GM20000 (cell line): ENCODE measurements around the gene MYH14.

Experiments used
- DNase-seq: peaks from one replicate; pipeline ENCODE4 v3.0.0; 2012; ENCODE audit warnings: low spot score
- CTCF ChIP-seq: IDR thresholded peaks from 2 replicates; pipeline ENCODE4 v1.5.1; 2012; ENCODE audit warnings: mild to moderate bottlenecking, control low read depth; ENCODE audit errors: extremely low read depth, missing control alignments

Gene MYH14

GRCh38 chr19:50280983-50281382 lies 77.6 kb downstream of the MYH14 start:
- TF ChIP-seq CTCF = no peak
- no peak for DNase-seq

GRCh38 chr19:50281491-50281890 lies 78.1 kb downstream of the MYH14 start:
- TF ChIP-seq CTCF = no peak
- no peak for DNase-seq

DNA sequence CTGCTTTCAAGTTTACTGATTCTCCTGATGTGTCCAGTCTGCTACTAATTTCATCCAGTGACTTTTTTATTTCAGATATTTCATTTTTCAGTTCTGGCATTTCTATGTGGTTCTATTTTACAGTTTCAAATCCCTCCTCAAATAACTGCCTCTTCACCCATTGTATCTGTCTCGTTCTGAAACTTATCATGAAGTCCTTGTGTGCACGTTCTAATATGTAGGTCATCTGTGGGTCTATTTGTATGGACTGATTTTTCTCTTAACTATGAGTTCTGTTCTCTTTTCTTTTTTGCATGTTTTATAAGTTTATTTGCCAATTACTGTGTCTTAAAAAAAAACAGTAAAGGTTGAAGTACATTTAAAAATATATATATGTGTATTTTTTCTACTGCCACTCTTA lies 82.4 kb downstream of the MYH14 start:
- no peak for DNase-seq
- no peak for TF ChIP-seq CTCF

- TF ChIP-seq CTCF = no peak
- DNase-seq = no peak
Measured at GRCh38 chr19:50286443-50286842, 83.0 kb downstream of the MYH14 start.

DNA sequence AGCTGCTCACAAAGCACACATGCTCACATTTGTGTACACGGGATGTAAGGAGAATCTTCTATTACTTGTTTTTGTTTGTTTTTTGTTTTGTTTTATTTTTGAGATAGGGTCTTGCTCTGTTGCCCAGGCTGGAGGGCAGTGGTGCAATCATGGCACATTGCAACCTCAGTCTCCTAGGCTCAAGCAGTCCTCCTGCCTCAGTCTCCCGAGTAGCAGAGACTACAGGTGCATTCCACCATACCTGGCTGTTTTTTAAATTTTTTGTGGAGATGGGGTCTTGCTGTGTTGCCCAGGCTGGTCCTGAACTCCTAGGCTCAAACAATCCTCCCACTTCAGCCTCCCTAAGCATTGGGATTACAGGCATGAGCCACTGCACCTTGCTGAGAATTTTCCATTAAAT lies 83.9 kb downstream of the MYH14 start:
- TF ChIP-seq CTCF = no peak
- no peak for DNase-seq

DNA sequence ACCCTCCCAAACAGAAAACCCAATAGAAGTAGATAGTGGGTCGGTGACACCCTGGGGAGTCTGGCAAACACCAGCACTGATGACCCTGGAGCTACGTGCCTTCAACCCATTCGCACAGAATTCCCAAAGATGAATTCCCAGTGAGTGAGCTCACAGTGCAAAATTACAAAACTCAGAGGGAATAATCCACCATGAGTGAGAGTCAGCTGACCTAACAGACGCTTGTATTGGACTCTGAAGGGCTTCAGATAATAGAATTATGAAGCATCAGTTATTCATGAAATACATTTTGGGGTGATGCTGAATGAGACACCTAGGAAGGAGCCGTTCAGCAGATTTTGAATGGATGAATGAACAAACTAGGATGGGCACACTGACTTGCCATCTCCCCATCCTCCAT lies 85.5 kb downstream of the MYH14 start:
- DNase-seq = no peak
- TF ChIP-seq CTCF = no peak

DNA sequence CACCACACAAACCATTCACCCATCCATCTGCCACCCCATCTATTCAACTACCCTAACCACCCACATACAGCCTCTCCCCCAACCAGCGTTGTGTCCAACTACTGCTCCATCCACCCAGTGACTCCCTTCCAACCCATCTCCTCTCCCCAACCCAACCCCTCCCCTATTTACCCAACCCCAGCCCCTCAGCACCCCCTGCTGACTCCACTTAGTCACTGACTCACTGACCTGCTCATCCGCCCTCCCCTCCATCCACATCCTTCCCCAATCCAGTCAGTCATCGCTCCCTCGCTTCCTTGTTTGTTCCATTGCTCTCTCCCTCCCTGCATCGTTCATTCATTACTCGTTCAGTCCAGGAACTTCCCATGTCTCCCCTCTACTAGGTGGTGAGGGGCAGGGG lies 86.6 kb downstream of the MYH14 start:
- no peak for DNase-seq
- no peak for TF ChIP-seq CTCF
